HuH-7.5 (cell line): Measurements from ENCODE around the gene ANKRD2.
"Not testable (repeated sequence)": the region's sequence is repeated elsewhere in the genome, so short reads cannot be mapped to it uniquely, and the experiment has no call there.

Experiments
- DNase-seq: peaks from one replicate; pipeline ENCODE4 v3.0.0; 2011; ENCODE audit warnings: low spot score

The ANKRD2 gene

GRCh38 chr10:97572214-97572989 is at the start of gene ANKRD2:
ANKRD2 (plus strand) TSS chr10:97572779; CDS start chr10:97572789, 10 bp downstream.
- peak; percentile 84 for DNase-seq

GRCh38 chr10:97522937-97523336 is 49.6 kb upstream of the ANKRD2 start:
- DNase-seq = no peak

GRCh38 chr10:97525086-97525485 is 47.5 kb upstream of the ANKRD2 start:
- no peak for DNase-seq

- DNase-seq = no peak
These were observed 46.9 kb upstream of the ANKRD2 start for GRCh38 chr10:97525683-97526110.

GRCh38 chr10:97528876-97529275 is 43.7 kb upstream of the ANKRD2 start:
- not testable (repeated sequence) for DNase-seq

GRCh38 chr10:97529685-97530465 is 42.7 kb upstream of the ANKRD2 start:
- DNase-seq = no peak

GRCh38 chr10:97531401-97531986 is 41.1 kb upstream of the ANKRD2 start:
- no peak for DNase-seq

GRCh38 chr10:97532935-97533671 is 39.5 kb upstream of the ANKRD2 start:
- no peak for DNase-seq

- no peak for DNase-seq
These were observed 38.7 kb upstream of the ANKRD2 start for GRCh38 chr10:97533888-97534287.

GRCh38 chr10:97534746-97535367 is 37.7 kb upstream of the ANKRD2 start:
- peak; percentile 60 for DNase-seq

GRCh38 chr10:97537186-97537869 is 35.3 kb upstream of the ANKRD2 start:
- no peak for DNase-seq

GRCh38 chr10:97538411-97538810 is 34.2 kb upstream of the ANKRD2 start:
- no peak for DNase-seq

- DNase-seq = no peak
These were observed 33.7 kb upstream of the ANKRD2 start for GRCh38 chr10:97538839-97539238.

GRCh38 chr10:97539523-97540200 is 32.9 kb upstream of the ANKRD2 start:
- no peak for DNase-seq

GRCh38 chr10:97540669-97541500 is 31.7 kb upstream of the ANKRD2 start:
- DNase-seq = no peak

- no peak for DNase-seq
These were observed 30.2 kb upstream of the ANKRD2 start for GRCh38 chr10:97542169-97543024.

GRCh38 chr10:97543025-97543546 is 29.5 kb upstream of the ANKRD2 start:
- peak; percentile 39 for DNase-seq
